Stromal cell of bone marrow (primary cell): ENCODE data around the gene TFAP2B.
A peak's percentile ranks its signal among the peaks of the same experiment; 100 is the strongest.

Experiments used
- DNase-seq: peaks from one replicate; pipeline ENCODE4 v3.0.0-alpha.2; 2012; ENCODE audit warnings: low read depth

Gene TFAP2B

DNA sequence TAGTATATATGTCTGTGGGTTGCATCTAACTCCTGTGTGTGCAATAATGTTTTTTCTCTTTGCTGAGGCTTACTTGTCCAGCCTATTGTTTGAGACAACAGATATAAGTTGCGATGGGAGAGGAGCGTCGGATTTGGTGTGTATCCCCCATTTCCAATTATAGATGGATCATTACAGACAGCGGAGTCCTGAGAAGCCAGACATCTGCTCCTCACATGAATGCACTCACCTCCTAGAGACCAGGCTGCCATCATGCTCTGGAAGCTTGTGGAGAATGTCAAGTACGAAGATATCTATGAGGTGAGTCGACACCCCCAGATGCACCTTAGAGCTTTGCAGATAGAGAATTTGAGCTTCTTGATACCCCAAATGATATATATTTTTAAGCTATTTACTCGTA lies at the start of gene TFAP2B:
TFAP2B (plus strand) TSS at position 199 of the 400 bp plus-strand sequence; CDS start at position 220, 21 bp downstream.
- no peak for DNase-seq

DNA sequence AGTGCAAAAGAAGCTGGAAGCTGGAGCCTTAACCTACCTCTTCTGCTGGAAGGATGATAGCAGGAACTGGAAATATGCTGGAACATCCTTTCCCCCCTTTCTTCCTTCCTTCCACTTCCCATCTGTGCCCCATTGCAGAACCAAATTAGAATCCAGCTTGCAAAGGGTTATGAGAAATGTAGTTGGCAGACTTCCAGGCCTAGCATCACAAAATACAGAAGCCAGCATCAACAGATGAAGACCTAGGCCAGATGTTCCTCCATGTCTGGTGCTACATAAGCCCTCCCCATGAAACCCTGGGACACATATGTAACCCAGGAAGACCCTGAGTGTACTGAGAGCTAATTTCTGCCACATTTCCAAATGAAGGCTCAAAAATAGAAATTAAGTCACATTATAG lies 40.0 kb upstream of the TFAP2B start:
- DNase-seq: no peak

DNA sequence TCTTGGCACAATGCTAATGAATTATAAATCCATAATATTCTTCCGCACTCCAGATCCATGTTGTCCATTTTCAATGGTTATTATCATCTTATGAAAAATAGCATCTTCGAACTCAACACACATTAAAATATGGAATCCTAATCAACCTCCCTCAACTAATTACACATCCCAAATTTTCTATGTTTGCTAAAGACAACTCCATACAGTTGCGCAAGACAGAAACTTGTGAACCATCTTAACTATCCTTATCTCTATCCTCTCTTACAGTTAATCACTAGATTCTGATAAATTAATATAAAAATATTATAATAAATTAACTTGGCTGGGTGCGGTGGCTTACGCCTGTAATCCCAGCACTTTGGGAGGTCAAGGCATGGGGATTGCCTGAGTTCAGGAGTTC lies 38.3 kb upstream of the TFAP2B start:
- no peak for DNase-seq

DNA sequence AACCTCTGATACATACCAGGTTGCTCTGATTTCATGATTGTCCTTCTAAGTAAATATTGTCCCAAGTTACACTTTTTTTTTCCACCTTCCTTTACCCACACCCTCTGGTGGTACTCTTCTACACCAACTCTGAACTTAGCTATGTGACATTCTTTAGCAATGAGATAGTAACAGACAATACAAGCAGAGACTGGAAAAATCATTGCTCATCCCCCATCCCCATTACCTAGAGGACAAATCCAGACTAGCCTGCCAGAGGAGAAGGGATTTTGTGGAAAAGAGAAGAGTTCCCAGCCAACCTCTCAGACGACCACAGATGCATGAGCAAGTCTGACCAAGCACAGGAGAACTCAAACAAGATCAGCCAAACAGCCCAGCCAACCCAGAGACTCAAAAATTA lies 32.8 kb upstream of the TFAP2B start:
- DNase-seq: no peak

DNA sequence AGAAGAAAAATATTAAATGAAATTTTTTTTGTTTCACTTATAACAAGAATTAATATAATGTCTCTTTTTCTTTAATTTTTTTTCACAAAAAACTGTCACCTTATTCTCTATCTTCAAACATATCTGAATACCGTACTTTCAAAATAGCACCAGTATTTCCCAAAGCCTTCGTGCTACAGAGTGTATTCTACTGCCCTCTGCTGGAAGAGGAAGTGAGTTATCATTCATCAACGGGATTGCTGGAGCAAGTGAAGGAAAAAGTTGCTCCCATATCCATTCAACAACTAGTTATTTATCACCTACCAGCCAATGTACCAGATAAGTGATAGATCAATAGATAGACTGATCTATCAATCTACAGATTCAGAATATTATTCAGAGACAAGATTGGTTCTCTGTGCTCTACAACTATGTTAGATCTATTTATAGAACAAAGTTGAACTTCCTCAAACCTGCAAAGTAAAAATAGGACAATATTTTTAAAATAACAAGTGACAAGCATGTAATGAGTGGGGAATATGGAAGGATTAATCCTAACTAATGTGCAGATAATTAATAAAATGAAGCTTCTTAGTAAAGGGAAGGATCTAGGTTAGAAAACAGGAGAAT lies 26.7 kb upstream of the TFAP2B start:
- peak; percentile 9 for DNase-seq

DNA sequence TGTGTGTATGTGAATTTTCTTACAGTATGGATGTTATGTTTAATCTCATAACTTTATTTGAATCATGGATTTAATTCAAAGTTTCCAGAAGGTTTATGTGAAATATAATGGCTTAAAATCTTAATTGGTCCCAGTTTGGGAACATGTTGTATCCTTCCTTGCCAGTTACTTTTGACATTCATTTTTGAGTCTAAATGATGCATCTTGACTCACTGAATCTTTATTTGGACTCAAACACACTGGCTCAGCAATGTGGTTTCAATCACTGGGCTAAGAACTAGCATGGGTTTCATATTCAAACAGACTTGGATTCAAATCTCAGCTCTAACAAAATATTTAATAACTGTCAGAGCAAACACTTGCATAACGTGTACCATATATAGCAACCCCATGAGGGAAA lies 25.9 kb upstream of the TFAP2B start:
- DNase-seq: no peak

DNA sequence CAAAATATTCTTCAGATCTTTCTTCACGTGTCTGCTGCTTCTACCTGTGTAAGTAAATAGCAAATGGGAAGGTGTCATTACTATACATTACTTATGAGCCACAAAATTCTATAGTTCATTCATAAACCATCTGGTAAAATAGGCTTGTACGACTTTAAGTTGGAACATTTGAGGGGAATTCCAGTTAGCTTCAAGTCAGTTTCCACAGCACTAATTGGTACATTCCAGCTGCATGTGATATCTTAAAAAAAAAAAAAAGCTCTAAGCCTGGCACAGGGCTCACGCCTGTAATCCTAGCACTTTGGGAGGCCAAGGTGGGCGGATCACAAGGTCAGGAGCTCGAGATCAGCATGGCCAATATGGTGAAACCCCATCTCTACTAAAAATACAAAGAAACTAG lies 23.1 kb upstream of the TFAP2B start:
- no peak for DNase-seq

DNA sequence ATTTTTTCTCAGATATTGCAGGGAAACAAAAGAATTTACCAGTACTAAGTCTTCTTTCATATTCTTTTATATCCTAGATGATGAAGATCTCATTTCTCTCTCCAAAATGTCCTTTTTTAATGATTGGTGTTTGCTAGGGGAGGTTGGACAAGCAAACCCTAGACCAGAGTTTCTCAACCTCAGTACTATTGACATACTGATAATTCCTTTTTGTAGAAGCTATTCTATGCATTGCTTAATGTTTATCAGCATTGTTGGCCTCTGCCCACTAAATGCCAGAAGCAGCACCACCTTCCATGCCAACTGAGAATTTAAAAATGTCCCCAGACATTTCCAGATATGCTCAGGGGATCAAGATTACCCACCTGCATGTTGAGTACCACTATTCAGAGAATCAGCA lies 14.4 kb upstream of the TFAP2B start:
- DNase-seq: no peak

DNA sequence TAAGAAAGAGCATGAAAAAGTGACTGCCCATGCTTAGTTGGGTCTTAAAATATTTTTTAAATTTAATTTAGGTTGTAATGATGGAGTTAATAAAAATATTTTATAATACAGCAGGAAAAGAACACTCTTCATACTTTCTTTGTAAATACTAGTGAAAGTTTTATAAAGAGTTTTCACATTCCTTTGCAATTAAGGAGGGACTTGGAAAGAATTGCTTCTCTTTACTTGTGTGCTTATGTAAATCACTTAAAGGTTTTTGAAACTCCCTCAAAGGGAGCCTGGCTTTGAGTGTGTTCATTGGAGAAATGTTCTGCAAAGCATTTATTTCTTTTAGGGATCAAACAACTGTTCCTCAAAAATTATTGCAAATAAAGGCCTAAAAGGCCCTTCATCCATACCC lies 11.6 kb upstream of the TFAP2B start:
- DNase-seq: no peak

DNA sequence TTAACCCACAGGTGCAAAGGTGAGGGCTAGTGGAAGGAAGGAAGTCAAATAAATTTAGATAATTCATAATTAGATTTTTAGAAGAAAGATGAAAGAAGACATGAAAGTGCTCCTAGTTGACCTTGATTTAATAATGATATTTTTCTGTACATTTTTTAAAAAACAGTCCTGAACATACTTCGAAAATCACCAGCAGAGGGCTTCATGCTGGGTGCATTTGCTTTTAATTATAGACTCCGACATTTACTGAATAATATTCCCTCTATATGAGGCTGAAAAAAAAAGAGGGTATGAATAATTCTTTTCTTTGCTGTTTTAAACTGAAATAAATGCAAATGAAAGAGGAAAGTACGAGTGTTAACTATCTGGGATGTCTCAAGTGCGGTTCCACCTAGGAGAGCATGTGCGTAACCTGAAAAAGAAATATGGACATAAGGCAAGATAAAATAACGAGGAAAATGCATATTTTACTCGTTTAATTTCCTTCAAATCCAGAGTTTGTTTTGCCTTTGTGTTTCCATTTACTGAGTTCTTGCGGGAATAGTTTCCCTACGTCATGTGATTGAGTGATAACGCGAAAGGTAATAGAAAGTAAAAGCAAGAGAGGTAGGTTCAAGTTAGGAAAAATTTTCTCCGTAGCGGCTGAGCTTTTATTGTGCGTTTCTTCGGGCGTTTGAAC lies 3.1 kb upstream of the TFAP2B start:
- DNase-seq: peak; percentile 6

DNA sequence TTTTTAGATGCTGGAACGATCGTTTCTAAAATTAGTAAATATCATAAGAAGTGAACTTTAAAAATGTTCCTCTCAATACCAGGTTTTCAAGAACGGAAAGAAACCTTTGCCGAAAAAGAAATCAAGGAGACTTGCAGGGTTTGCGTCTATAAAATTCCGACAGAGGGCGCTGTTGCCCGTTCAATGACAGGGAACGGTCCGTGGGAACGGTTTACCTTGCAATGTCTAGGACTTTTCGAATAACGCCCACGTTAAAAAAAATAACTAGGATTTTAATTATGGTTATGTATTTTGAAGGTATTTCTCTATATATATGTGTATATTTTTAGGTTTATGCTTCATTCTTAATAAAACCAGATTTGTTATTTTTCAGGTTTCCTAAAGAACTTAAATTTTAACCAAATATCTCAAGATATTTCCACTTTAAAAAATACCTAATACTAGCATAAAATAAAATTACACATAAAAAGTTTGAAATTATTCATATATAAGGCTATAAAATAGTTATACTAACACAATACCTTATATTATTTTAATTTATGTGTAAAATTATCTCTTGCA lies 2.5 kb upstream of the TFAP2B start:
- peak; percentile 40 for DNase-seq

DNA sequence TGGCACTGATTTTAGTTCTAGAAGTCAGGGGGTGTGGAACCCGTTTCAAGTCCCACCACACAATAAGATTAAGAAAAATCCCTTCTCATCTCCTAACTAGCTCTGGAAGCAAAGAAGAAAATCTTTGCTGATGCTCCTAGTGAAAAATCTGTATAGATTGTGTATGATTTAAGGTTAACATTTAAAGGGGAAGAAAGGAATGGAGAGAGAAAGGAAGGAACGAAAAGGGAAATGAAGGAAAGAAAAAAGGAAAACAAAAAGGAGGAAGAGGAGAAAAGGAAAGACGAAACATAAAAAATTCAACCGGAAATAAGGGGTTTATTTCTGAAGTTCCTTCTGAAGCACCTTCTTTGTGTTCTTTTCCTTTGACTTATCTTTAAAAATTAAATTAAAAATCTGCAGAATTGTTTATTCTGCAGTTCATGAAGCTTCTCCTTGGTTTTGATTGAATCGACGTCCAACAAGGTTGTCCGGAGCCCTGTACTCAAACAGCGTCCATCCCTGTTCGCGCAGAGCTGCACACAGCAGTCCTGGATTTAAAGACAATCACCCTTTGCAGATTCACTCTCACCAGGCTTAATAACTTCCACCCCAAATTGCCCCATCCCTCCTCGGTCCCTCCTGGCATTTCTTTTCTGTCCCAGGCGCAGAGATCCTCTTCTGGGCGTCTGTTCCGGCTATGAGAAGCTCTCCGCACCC lies 1.6 kb upstream of the TFAP2B start:
- DNase-seq: no peak

DNA sequence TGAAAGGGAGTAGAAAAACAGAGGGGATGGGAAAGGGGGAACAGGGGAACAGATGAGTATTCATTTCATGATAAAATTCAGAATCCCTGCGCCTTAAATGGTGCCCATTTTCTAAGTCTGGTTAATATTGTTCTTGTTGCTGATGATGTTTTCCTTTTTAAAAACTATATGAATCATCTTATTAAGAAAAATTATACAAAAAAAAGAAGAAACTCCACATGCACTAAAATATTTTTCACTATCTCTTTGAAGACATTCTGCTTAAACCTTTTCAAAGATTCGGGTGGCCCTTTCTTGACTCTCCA lies 1.1 kb upstream of the TFAP2B start:
- no peak for DNase-seq

DNA sequence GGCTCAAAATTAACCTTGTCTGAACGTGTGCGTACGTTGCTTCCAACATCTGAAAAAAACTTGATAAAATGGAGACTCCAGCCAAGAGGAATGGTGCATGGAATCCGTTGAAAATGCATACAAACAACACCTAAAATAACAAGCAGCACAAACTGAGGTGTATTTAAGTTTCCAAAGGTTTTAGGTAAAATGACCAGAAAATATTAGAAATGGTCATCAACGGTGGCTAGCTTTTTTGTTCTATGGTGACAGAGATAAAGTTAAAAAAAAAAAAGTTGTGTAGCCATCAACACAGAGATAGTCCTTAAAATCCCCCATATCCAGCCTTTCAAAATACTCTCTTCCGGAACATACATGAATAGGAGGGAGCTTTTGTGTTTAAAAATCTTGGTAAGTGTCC lies 651 bp upstream of the TFAP2B start:
- DNase-seq: no peak

DNA sequence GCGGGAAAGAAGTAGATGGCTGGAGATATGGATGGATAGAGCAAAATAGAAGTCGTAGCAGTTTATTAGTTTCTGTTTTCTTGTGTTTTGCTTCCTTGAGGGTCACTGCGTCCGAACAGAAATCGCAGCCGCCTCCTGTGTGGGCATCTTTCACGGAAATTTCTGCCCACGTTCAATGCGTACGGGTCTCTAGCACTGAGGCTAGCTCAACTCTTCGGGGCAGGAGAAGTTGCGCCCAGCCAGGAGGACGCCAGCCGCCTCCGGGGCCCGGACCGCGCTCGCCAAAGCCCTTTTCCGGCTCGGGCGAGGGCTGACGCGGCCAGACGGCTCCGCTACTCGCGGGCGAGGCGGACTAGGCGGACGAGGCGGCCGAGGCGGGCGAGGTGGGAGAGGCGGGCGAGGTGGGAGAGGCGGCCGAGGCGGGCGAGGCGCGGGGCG lies 814 bp downstream of the TFAP2B start:
- no peak for DNase-seq

DNA sequence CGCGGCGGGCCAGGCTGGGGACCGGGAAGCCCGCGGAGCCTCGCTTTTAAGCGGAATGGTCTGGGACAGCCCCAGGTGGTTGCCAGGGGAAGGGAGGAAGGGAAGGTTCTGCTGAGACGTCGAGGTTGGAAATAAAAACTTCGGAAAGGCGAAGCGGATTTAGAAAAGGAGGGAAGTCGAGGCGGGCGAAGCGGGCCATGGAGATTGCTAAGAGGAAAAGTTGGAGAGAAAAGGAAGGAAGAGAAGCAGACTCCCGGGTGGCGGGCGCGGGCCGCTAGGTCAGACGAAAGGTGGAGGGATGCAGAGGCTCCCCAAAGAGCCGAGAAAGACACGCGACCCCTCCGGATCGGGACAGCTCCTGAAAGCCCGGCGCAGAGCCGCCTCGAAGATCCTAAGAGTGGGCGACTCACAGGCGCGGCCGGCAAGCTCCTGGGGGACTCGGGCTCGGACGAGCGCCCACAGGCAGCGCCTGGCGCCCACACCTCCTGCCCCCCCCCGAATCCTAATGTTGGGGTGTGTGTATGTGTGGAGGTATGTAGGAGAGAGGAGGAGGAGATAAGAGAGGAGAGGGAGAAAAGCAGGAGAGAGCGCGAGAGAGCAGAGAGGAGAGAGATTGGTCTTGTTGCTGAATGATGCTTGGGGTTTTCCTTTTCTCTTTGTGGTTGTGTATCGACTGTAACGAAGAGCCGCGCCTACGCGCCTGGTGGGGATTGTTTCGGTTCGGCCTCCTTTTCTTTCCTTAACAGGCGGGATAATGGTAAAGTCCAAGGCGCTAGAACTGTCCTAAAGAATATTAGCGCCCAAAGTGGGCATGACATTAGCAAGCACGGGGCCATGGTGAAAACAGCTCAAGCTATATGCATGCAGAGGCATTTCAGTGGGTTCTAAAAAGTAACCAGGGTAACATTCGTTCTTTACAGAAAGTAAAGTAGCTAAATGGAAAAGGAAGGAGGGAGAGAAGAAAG lies 1.5 kb downstream of the TFAP2B start:
- DNase-seq: no peak

DNA sequence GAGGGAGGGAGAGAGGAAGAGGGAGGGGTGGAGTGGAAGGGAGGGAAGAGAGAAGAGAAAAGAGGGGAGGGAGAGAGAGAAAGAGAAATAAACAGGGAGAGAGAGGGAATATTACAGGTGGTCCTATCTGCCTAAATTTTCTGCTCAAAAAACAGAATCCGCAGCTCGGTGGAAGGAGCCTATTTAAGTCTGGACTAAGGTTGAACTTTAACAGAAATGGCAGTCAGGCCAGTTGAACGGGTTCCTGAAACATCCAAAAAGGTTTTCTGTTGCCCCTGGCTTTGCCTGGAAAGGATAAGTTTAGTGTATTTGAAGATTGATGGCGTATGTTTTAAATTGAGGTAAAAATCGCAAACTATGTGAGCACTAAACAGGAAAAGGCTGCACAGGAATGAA lies 2.2 kb downstream of the TFAP2B start:
- no peak for DNase-seq

DNA sequence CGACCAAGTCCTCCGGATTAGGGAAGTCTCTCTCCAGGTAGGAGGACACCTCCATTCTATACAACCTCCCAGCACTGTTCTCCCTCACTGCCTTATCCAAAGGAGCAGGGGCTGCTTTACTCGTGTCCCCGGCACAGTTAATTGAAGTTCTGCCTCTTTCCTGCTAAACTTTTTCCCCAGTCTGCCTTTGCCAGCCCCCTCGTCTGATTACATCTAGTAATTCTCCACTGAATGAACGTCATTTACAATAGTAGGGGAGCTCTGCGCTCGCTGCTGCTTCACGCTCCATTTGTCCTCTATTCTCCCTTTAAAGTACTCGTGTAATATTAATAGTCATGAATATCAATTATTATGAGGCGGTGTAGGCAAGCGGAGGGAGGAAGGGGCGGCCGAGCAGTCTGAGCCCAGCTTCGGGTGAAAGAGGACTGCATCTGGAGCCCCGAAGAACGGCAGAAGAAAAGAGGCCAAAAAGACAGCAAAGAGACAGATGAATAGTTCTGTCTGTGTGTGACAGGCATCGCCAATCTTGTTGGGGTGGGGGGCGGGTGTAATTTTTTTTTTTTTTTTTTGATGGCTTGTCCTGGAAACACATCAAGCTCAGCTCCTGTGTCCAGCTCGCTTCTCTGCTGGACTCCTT lies 2.9 kb downstream of the TFAP2B start:
- DNase-seq: no peak

DNA sequence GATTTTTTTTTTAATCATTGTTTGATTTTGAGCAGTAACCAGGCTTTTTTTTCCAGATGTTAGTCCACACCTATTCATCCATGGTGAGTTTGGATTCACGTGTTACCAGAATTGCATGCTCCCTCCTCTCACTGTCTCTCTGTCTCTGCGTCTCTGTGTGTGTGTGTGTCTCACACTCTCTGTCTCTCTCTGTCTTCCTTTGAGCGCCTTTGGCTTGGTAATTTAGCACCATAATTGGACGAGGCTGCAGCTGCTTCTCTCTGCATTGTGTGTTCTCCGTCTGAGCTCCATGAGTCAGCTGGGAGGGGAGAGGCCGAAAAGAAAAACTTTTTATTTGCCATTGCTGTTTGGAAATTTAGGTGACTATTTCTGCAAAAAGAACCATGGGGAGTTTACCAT lies 3.4 kb downstream of the TFAP2B start:
- no peak for DNase-seq

DNA sequence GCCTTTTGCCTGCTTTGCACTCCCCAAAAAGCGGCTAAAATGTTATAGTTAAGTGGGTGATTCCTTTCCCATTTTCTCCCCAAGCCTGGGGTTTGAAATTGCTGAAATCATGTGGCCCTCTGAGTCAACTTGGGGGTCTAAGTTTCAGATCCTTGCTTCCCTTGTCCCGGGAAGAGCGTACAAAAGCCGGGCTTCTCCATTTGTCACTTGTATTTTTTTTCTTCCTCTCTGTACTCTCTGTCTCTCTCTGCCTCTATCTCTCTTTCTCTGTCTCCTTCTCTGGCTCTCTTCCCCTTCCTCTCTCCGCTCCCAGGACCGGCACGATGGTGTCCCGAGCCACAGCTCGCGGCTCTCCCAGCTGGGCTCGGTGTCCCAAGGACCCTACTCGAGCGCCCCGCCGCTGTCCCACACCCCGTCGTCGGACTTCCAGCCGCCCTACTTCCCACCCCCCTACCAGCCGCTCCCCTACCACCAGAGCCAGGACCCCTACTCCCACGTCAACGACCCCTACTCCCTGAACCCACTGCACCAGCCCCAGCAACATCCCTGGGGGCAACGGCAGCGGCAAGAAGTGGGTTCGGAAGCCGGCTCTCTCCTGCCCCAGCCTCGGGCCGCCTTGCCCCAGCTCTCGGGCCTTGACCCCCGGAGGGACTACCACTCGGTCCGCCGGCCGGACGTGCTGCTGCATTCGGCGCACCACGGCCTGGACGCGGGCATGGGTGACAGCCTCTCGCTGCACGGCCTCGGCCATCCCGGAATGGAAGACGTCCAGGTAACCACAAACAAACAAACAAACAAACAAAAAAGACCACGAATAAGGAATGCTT lies 4.6 kb downstream of the TFAP2B start:
- DNase-seq: no peak

DNA sequence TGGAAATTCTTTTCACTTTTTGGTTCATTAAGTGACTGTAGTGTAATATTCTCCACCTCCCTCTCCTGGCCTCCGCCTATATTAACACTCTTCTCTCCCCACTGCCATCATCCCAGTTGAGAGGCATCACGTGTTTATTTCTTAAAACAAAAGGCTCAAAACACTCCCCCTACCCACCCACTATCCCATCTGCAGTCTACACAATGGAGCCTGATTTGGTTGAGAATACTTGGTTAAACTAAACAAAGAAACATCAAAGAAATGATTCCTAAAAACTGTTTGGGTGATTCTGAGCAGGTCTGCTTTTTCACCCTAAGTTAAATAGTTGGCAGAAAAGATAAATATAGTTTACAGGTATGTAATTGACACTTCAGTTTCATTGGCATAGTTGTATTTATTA lies 5.9 kb downstream of the TFAP2B start:
- DNase-seq: no peak
